ENCODE data around the gene SSH2.
"Not testable (repeated sequence)": the region's sequence is repeated elsewhere in the genome, so short reads cannot be mapped to it uniquely, and the experiment has no call there.

SSH2 gene

DNA sequence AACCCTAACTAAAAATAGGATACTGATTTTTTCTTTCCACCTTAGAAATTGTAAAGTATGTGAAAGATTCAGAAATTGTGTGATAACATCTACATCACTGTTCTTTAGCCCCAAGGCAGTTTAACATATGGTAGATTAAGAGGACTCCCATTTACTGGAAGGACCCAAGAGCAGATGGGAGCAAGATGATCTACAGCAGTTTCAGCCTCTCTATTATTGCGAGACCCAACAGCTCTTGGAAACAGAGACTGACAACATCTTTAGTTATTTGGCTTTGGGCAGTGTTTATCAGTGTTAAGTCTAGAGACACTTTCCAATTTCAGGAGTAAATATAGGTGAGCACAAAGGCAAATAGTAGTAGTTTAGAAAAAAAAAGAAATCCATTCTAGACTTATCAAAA lies 182.4 kb downstream of the SSH2 start:
- DNase-seq (ENCODE audit: extremely low read depth in 1 of 2, low read depth in 1 of 2) = no peak

- no peak for DNase-seq (ENCODE audit: extremely low read depth in 1 of 2, low read depth in 1 of 2)
Measured at GRCh38 chr17:29746669-29747068, 183.4 kb downstream of the SSH2 start.

- DNase-seq (ENCODE audit: extremely low read depth in 1 of 2, low read depth in 1 of 2) = no peak
Measured at GRCh38 chr17:29744121-29744520, 185.9 kb downstream of the SSH2 start.

DNA sequence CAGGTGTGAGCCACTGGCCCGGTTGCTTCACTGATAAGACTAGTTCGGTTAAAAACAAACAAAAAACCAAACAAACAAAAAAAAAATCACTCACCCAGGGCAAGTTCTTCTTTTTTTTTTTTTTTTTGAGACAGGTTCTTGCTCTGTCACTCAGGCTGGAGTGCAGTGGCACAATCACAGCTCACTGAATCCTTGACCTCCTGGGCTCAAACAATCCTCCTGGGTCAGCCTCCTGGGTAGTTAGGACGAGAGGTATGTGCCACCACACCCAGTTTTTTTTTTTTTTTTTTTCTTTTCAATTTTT lies 187.9 kb downstream of the SSH2 start:
- no peak for DNase-seq (ENCODE audit: extremely low read depth in 1 of 2, low read depth in 1 of 2)

- DNase-seq (ENCODE audit: extremely low read depth in 1 of 2, low read depth in 1 of 2) = no peak
Measured at GRCh38 chr17:29740017-29740416, 190.0 kb downstream of the SSH2 start.

DNA sequence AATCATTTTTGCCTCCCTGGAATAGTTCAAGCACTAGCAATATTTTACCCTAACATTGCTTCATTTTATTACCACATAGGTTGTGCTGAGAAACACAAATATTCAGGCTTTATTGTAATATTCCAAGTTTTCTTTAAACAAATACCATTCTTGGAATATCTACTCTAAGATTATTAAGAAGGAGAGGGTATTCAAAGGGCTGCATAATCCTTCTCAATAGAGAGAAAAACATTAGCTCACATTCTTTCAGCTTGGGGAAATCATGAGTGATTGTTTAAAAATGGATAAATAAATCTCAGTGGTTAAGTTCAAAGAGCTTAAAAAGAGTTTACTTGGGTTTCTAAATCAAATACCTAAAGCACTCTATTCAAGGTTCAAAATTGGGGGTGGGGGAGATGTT lies 195.4 kb downstream of the SSH2 start:
- no peak for DNase-seq (ENCODE audit: extremely low read depth in 1 of 2, low read depth in 1 of 2)

DNA sequence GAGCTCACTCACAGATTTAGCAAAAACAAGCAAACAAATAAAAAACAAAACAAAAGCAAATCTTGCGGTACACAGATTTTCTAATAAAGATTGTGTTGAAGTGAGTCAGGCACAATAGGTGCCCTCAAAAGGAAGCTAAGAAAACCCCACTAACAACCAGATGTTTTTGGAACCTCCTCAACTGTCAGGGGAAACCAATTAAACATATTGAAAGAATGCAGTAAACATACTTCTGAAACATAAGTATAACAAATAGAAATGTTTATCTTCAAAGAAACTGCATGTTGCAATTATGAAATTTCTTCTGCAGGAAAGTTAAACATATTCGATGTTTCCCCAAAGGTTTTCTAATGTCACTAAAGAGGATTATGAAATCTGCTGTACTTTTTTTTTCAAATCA lies 196.9 kb downstream of the SSH2 start:
- no peak for DNase-seq (ENCODE audit: extremely low read depth in 1 of 2, low read depth in 1 of 2)

DNA sequence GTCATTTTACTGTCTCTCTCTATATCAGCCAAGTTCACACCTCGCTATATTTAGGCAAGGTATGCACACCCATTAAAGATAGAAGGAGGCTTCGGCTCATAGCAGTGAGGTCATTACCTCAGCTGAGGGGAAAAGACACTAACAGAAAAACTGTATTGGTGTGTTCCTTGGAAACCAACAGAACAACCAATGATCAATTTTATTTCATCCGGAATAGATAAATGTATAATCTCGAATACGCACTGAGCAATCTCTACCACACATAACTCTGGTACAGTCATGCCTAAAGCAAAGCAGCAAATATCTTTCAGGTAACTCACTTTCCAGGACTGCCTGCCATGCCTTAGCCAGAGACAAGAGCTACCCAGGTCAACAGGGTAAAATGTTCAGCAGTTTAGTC lies 197.4 kb downstream of the SSH2 start:
- no peak for DNase-seq (ENCODE audit: extremely low read depth in 1 of 2, low read depth in 1 of 2)

DNA sequence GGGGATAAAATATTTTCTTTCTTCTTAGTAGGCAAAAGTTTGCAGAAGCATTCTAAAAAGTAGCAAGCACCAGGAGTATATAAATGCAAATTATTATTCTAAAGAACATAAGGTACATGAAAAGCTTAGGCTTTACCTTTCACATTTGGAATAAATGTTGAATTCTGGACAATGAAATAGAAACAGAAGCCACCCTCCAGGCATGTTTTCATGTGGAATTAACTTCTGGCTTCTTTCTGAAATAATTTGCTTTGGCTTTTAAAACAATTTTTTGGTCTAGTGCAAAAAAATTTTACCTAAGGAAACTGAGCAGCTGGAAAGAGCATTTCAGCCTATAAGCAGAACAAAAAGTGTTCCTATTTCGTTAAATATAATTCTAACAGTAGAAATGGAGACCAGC lies 197.8 kb downstream of the SSH2 start:
- no peak for DNase-seq (ENCODE audit: extremely low read depth in 1 of 2, low read depth in 1 of 2)

DNA sequence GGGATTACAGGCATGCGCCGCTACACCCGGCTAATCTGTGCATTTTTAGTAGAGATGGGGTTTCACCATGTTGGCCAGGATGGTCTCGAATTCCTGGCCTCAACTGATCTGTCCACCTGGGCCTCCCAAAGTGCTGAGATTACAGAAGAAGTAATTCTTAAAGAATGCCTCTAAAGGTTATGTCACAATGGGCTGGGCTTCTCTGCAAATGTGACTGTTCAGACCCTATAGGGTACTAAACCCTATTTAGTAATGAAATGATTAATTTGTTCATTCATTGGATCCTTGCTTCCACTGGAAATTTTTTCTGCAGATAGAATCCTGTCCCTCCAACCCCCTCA lies 198.5 kb downstream of the SSH2 start:
- DNase-seq (ENCODE audit: extremely low read depth in 1 of 2, low read depth in 1 of 2) = no peak

GRCh38 chr17:29728490-29728889 lies 201.5 kb downstream of the SSH2 start:
- DNase-seq (ENCODE audit: extremely low read depth in 1 of 2, low read depth in 1 of 2) = no peak

GRCh38 chr17:29726715-29727252 lies 203.2 kb downstream of the SSH2 start:
- DNase-seq (ENCODE audit: extremely low read depth in 1 of 2, low read depth in 1 of 2) = no peak

DNA sequence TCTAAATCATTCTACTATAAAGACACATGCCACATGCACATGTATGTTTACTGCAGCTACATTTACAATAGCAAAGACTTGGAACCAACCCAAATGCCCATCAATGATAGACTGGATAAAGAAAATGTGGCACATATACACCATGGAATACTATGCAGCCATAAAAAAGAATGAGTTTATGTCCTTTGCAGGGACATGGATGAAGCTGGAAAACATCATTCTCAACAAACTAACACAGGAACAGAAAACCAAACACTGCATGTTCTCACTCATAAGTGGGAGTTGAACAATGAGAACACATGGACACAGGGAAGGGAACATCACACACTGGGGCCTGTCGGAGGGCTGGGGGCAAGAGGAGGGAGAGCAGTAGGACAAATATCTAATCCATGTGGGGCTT lies 204.6 kb downstream of the SSH2 start:
- DNase-seq (ENCODE audit: extremely low read depth in 1 of 2, low read depth in 1 of 2) = not testable (repeated sequence)

DNA sequence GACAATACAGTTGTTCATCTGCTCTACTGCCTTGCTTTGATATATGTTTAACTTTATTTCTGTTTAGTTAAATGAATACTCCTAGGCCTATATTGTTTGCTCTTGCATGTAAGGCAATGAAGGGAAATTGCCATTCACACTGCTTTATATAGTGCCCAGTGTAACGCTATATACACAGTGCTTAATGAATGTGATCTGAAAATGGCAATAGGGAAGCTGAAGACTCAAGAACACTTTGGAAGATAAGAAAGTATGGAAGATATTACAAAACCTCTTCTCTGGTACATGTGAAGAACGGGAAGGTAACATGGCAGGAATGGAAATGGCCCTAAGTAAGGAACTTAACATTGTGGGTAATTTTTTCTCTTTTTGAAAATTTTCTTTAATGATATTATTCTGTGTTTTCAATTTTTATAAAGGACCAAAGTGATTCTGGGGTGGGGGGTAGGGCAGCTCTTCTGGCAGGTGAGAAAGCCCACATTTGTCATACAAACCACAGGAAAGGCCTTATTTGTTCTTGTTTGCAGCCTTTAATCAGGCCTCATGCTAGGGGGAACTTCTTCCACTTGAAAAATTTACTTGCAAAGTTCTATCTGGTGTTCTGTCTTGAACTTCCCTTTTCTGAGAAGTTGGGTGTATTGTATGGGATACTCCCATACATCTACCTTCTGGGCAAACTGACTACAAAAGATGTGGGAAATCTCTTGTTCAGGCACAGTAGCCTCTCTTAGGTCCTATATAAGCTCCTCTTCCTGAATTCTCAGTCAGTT lies 206.6 kb downstream of the SSH2 start:
- DNase-seq (ENCODE audit: extremely low read depth in 1 of 2, low read depth in 1 of 2) = no peak

DNA sequence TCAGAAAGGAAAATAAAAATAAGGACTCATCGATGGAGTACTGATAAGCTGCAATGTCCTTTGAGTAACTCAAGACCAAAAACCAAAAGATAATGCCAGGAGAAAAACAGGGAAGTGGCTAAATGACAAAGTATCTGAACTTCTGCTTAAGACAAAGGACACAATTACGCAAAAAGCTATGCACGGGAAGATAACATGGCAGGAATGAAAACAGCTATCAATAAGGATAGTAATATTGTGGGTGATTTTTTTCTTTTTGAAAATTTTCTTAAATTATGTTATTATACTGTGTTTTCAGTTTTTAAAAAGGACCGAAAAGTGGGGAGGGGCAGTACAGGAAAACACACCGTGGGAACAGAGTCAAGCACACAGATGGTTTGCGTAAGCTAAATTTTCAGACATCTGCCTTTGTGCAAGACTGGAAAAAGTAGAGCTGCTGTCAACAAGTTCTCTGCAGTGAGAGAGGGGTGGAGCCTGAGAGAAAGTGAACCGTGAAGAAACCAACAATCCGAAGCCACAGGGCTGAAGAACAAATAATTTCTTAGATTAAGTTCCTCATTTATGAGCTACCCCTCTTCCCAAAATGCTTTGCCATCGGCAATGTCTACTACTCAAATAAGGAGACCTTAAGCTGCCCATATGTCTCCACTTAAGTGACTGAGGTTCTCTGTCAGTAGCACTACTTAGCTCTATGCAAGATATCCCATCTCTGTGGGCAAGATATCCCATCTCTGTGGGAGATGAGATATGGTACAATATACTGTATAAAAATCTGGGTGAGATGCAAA lies 207.4 kb downstream of the SSH2 start:
- peak in 1 of 2 donors; percentile 6 for DNase-seq (ENCODE audit: extremely low read depth in 1 of 2, low read depth in 1 of 2)

DNA sequence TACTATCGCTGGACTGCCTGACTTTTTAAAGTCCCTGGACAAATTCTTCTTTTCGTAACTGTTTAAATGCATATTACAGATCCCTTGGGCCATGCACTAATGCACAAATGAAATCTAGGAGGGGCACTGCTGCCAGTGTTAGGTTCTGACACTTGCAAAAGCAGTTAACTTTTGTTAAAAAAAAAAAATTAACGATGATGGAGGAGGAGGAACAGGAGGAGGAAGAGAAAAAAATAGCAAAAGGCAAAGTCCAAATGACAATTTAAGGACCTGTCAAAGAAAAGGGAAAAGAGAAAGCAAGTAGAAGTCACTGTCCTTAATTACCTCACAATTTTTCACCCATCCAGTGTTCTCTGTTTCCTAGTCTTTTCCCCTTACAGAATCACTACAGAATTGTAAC lies 209.5 kb downstream of the SSH2 start:
- no peak for DNase-seq (ENCODE audit: extremely low read depth in 1 of 2, low read depth in 1 of 2)

DNA sequence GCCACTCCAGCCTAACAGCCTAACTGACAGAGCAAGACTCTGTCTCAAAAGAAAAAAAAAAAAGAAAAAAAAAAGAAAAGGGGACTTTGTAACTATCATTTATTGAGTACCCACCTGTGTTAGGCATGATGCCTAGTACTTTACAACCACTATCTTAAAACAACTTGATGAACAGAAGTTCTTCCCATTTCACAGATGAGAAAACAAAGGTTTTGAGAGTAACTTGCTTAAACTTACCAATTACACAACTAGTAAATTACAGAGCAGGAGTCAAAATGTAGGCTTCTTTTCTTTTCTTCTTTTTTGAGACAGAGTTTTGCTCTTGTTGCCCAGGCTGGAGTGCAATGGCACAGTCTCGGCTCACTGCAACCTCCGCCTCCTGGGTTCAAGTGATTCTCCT lies 210.6 kb downstream of the SSH2 start:
- no peak for DNase-seq (ENCODE audit: extremely low read depth in 1 of 2, low read depth in 1 of 2)

DNA sequence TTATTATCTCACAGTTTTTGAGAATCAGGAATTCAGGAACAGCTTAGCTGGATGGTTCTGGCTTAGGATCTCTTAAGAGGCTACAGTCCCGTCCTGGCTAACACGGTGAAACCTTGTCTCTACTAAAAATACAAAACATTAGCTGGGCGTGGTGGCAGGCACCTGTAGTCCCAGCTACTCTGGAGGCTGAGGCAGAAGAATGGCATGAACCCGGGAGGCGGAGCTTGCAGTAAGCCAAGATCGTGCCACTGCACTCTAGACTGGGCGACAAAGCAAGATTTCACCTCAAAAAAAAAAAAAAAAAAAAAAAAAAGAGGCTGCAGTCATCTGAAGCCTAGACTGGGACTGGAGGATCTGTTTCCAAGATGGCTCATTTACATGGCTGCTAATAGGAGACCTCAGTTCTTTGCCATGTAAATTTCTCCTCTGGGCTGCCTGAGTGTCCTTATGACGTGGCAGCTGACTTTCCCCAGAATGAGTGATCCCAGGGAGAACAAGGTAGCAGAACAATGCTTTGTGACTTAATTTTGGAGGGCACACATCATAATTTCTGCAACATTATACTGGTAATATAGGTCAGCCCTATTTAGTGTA lies 211.5 kb downstream of the SSH2 start:
- DNase-seq (ENCODE audit: extremely low read depth in 1 of 2, low read depth in 1 of 2) = no peak

GRCh38 chr17:29717817-29718216 lies 212.2 kb downstream of the SSH2 start:
- no peak for DNase-seq (ENCODE audit: extremely low read depth in 1 of 2, low read depth in 1 of 2)

GRCh38 chr17:29716566-29716965 lies 213.5 kb downstream of the SSH2 start:
- DNase-seq (ENCODE audit: extremely low read depth in 1 of 2, low read depth in 1 of 2) = no peak

DNA sequence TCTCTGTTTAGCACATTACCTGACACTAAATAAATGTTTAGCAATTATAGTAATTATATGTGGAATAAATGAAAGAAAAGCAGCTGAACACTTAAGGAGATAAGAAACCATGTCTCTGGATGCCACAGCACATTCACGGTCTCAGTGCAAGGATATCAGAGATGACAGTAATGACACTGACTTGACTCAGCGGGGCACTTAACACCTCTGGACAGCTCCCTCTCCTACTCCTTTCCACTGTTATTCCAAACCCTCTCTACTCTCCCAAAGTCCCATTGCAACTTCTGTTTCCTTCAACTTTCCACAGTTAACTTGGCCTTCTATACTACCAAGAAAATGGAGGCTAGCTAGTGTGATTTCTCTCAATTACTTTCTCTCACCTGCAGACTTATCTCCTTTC lies 214.3 kb downstream of the SSH2 start:
- DNase-seq (ENCODE audit: extremely low read depth in 1 of 2, low read depth in 1 of 2) = no peak

GRCh38 chr17:29714146-29714545 lies 215.9 kb downstream of the SSH2 start:
- DNase-seq (ENCODE audit: extremely low read depth in 1 of 2, low read depth in 1 of 2) = no peak
